ENCODE measurements around the gene PRKAG2.

Gene PRKAG2

DNA sequence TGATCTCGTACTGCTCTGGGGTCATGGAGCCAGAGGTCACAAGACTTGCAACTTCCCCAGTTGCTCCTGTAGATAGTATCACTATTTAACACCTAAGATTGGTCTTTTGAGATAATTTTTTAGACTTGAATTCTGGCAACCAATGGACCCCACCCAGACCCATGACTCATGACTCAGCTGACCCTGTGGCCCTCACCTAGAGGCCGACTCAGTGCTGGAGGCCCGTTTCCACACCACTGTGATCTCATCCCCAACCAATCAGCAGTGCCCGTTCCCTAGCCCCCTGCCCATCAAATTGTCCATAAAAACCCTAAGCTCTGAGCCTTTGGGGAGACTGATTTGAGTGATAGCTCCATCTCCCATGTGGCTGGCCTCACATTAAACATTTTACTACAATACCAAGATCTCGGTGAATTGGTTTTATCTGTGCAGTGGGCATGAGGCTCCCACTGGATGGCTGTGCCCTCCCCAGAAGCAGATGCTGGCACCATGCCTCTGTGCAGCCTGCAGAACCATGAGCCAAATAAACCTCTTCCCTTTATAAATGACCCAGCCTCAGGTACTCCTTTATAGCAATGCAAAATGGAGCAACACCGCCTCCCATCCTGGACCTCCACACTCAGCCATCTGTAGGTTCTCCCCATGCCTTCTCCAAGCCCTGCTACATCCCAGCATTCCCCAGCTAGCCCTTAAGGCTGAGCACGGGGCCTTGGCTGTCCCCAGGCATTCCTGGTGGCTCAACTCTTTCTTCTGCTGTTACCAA lies 98.8 kb downstream of the PRKAG2 start:
- Mint-ChIP-seq H3K4me3 (no peak overlapping the region), H3K36me3 (peaks cover 10% of the 10 kb centered on the region), H3K27ac (no peak overlapping the region)

GRCh38 chr7:151777495-151777880 lies 99.4 kb downstream of the PRKAG2 start:
- no peaks in the 10 kb centered on the region for H3K9me3 Mint-ChIP-seq (ENCODE audit: low read depth)

More for the DNA sequence above, 98.8 kb downstream of the PRKAG2 start:
- Mint-ChIP-seq H3K9me3 (ENCODE audit: low read depth) (no peaks in the 10 kb centered on the region), H3K4me1 (ENCODE audit: low read depth) (peaks cover 4% of the 10 kb centered on the region), H3K27me3 (no peaks in the 10 kb centered on the region)

DNA sequence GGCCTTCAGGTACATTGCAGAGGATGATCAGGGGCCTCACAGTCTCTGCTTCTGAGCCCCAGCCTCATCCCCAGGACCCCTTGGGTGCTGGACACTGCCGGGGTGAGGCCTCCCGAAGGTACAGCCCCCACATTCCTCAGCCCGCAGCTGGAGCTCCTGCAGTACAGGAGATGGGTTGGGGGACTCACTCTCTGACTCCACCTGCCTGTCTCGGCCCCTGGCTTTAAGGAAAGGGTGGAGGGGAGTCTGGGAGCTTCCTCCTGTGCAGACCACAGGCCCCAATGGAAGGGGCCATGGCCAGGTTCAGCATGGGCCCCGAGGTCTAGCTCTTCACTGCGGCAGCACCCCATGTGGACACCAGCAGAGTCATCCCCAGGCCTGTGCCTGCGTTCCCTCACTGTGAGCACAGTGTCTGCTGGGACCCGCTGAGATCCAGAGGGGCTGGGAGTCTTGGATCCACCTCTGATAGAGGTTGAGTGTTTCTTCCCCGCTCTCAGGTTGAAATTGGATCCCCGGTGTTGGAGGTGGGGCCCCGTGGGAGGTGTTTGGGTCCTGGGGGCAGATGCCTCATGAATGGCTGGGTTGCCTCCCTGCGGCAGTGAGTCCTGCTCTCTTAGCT lies 99.9 kb downstream of the PRKAG2 start:
- Mint-ChIP-seq H3K27me3 (no peaks in the 10 kb centered on the region), H3K9me3 (ENCODE audit: low read depth) (no peaks in the 10 kb centered on the region), H3K36me3 (peaks cover 10% of the 10 kb centered on the region), H3K4me3 (no peak overlapping the region), H3K4me1 (ENCODE audit: low read depth) (peaks cover 6% of the 10 kb centered on the region), H3K27ac (no peak overlapping the region)

More at GRCh38 chr7:151777495-151777880, 99.4 kb downstream of the PRKAG2 start:
- Mint-ChIP-seq H3K4me3 (no peak overlapping the region), H3K27me3 (no peaks in the 10 kb centered on the region), H3K27ac (no peak overlapping the region), H3K36me3 (peaks cover 10% of the 10 kb centered on the region), H3K4me1 (ENCODE audit: low read depth) (peaks cover 3% of the 10 kb centered on the region)

GRCh38 chr7:151776446-151776845 lies 100.5 kb downstream of the PRKAG2 start:
- peaks cover 10% of the 10 kb centered on the region for H3K36me3 Mint-ChIP-seq
- H3K4me3 Mint-ChIP-seq = no peak overlapping the region
- no peaks in the 10 kb centered on the region for H3K9me3 Mint-ChIP-seq (ENCODE audit: low read depth)
- H3K4me1 Mint-ChIP-seq (ENCODE audit: low read depth) = peaks cover 12% of the 10 kb centered on the region
- H3K27me3 Mint-ChIP-seq = no peaks in the 10 kb centered on the region
- no peak overlapping the region for H3K27ac Mint-ChIP-seq

- H3K36me3 Mint-ChIP-seq = peaks cover 10% of the 10 kb centered on the region
- H3K4me1 Mint-ChIP-seq (ENCODE audit: low read depth) = peaks cover 18% of the 10 kb centered on the region
- H3K4me3 Mint-ChIP-seq = no peak overlapping the region
- no peak overlapping the region for H3K27ac Mint-ChIP-seq
- H3K9me3 Mint-ChIP-seq (ENCODE audit: low read depth) = no peaks in the 10 kb centered on the region
- H3K27me3 Mint-ChIP-seq = no peaks in the 10 kb centered on the region
Observed at GRCh38 chr7:151775547-151776443, 101.1 kb downstream of the PRKAG2 start.

- no peak overlapping the region for H3K4me3 Mint-ChIP-seq
- H3K9me3 Mint-ChIP-seq (ENCODE audit: low read depth) = no peaks in the 10 kb centered on the region
Observed at GRCh38 chr7:151774951-151775350, 102.0 kb downstream of the PRKAG2 start.

GRCh38 chr7:151773797-151774196 lies 103.1 kb downstream of the PRKAG2 start:
- Mint-ChIP-seq H3K4me3 (no peak overlapping the region), H3K27ac (peak overlapping the region; percentile 61), H3K9me3 (ENCODE audit: low read depth) (no peaks in the 10 kb centered on the region), H3K4me1 (ENCODE audit: low read depth) (peaks cover 37% of the 10 kb centered on the region), H3K27me3 (no peaks in the 10 kb centered on the region), H3K36me3 (peaks cover 6% of the 10 kb centered on the region)

More at GRCh38 chr7:151774951-151775350, 102.0 kb downstream of the PRKAG2 start:
- H3K4me1 Mint-ChIP-seq (ENCODE audit: low read depth) = peaks cover 26% of the 10 kb centered on the region
- H3K36me3 Mint-ChIP-seq = peaks cover 10% of the 10 kb centered on the region
- H3K27ac Mint-ChIP-seq = no peak overlapping the region
- H3K27me3 Mint-ChIP-seq = no peaks in the 10 kb centered on the region

- Mint-ChIP-seq H3K9me3 (ENCODE audit: low read depth) (no peaks in the 10 kb centered on the region), H3K27ac (peak overlapping the region; percentile 90), H3K4me1 (ENCODE audit: low read depth) (peaks cover 70% of the 10 kb centered on the region), H3K4me3 (peak overlapping the region; percentile 76), H3K27me3 (no peaks in the 10 kb centered on the region), H3K36me3 (no peaks in the 10 kb centered on the region)
Observed at GRCh38 chr7:151770232-151770631, 106.7 kb downstream of the PRKAG2 start.

DNA sequence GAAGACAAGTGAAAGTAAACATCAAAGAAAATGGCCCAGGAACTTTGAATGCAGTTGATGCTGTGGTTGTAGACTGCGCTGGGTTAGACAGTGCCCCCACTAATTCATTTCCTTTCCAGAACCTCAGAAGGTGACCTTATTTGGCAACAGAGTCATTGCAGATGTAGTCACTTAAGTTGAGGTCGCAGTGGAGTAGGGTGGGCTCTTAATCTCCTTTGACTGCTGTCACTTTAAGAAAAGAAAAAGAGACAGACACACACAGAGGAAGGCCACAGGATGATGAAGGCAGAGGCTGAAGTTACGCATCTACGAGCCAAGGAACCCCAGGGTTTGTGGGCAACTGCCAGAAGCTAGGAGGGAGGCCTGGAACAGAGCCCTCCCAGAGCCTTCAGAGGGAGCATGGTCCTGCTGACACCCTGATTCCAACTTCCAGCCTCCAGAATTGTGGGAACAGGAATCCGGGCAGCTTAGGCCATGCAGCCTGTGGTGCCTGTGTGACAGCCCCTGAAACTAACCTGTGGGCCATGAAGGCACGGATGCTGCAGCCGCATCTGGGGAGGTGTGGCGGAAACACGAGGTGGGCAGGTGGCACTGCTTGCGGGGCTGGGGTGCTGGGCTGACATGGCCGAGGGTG lies 107.6 kb downstream of the PRKAG2 start:
- H3K4me3 Mint-ChIP-seq = peak overlapping the region; percentile 76
- no peaks in the 10 kb centered on the region for H3K9me3 Mint-ChIP-seq (ENCODE audit: low read depth)

GRCh38 chr7:151768805-151769187 lies 108.1 kb downstream of the PRKAG2 start:
- Mint-ChIP-seq H3K4me1 (ENCODE audit: low read depth) (peaks cover 77% of the 10 kb centered on the region), H3K27me3 (no peaks in the 10 kb centered on the region), H3K27ac (peak overlapping the region; percentile 90), H3K4me3 (peak overlapping the region; percentile 76), H3K36me3 (no peaks in the 10 kb centered on the region), H3K9me3 (ENCODE audit: low read depth) (no peaks in the 10 kb centered on the region)

More for the DNA sequence above, 107.6 kb downstream of the PRKAG2 start:
- H3K27ac Mint-ChIP-seq = peak overlapping the region; percentile 90
- no peaks in the 10 kb centered on the region for H3K36me3 Mint-ChIP-seq
- no peaks in the 10 kb centered on the region for H3K27me3 Mint-ChIP-seq
- H3K4me1 Mint-ChIP-seq (ENCODE audit: low read depth) = peaks cover 74% of the 10 kb centered on the region

DNA sequence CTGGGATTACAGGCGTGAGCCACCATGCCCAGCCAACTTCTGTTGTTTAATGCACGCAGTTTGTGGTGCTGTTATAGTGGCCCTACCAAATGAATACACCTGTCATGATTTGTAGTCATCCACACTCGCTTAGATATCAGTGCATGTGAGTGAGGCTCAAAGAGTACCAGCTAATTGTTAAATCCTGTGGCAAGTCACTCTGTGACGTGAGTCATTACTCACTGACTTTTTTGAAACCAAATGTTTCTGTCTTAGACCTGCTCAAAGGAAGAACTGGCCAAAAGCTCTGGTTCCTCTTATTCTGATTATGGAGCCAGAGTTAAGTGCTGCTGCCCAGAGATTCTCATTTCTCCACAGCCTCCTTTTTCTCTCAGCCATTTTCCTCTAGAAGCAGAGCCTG lies 109.4 kb downstream of the PRKAG2 start:
- H3K4me1 Mint-ChIP-seq (ENCODE audit: low read depth) = peaks cover 77% of the 10 kb centered on the region
- H3K27me3 Mint-ChIP-seq = no peaks in the 10 kb centered on the region
- peak overlapping the region; percentile 90 for H3K27ac Mint-ChIP-seq
- H3K4me3 Mint-ChIP-seq = peak overlapping the region; percentile 63
- no peaks in the 10 kb centered on the region for H3K36me3 Mint-ChIP-seq
- no peaks in the 10 kb centered on the region for H3K9me3 Mint-ChIP-seq (ENCODE audit: low read depth)

- Mint-ChIP-seq H3K4me1 (ENCODE audit: low read depth) (peaks cover 51% of the 10 kb centered on the region), H3K27me3 (no peaks in the 10 kb centered on the region), H3K27ac (no peak overlapping the region), H3K9me3 (ENCODE audit: low read depth) (no peaks in the 10 kb centered on the region), H3K4me3 (no peak overlapping the region), H3K36me3 (no peaks in the 10 kb centered on the region)
Observed at GRCh38 chr7:151764056-151764920, 112.6 kb downstream of the PRKAG2 start.

DNA sequence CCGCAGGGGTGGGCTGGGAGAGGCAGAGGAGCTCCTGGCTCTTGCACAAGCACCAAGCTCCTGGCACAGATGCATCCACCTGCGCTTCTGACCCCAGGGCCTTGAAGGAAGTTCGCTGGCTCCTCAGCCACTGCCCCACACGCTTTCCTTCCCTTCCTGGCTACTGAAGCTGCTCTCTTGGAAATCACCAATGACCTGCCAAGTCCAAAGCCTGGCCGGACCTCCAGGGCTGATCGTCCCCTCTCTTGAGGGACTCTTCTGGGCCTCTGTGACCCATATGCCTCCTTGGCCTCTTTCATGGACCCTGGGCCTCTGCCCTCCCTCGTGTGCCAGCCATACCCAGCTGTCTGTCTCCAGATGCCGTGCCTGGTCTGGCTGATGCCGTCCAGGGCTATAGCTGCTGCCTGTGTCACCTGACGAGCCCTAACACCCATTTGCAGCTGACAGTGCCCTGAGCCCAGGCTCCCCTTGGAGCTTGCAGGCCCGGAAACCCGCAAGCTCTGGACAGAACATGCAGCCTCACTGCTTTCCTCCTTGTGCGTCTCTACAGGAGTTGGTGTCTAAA lies 113.4 kb downstream of the PRKAG2 start:
- H3K27ac Mint-ChIP-seq = peak overlapping the region; percentile 28
- no peaks in the 10 kb centered on the region for H3K9me3 Mint-ChIP-seq (ENCODE audit: low read depth)
- H3K4me3 Mint-ChIP-seq = no peak overlapping the region
- H3K27me3 Mint-ChIP-seq = no peaks in the 10 kb centered on the region
- H3K36me3 Mint-ChIP-seq = no peaks in the 10 kb centered on the region
- peaks cover 46% of the 10 kb centered on the region for H3K4me1 Mint-ChIP-seq (ENCODE audit: low read depth)
